ENCODE measurements around the gene ARPIN.

- TF ChIP-seq POLR2A (IDR thresholded peaks at IDR 0.05) (no peak), EP300 (IDR thresholded peaks at IDR 0.05) (no peak), POLR2AphosphoS5 (IDR thresholded peaks at IDR 0.05) (no peak)
These were observed 37.0 kb downstream of the ARPIN start for GRCh38 chr15:89875741-89876140.
